K562 (cell line): Measurements from ENCODE around the gene GCA. TPM values are rescaled to one million over a fixed set of nuclear protein-coding genes. Genes with fewer than 3 reads are reported as not detected.

Source experiments
- ATAC-seq: fragments of 200-7000 bp; cut with Tn5 transposase; 3 replicates; pipeline ENCODE4 v1.9.1; 2020; ENCODE audit warnings: moderate library complexity
- BruUV-seq: library from RNA; stranded (reverse); fragments of 400-500 nt; replicated peaks from 2 replicates; lab custom pipeline; 2021; lab: Mats Ljungman, UMichigan
- CTCF ChIA-PET: fragments of 300-600 bp; formaldehyde crosslinking; extraction: SDS; loops from one replicate; lab custom pipeline; 2021; ENCODE audit warnings: low intra/inter-chr PET ratio; lab: Yijun Ruan, JAX
- POLR2A ChIA-PET: fragments of 300-600, 350-650 bp; sonication (Branson Sonifier 250); formaldehyde crosslinking; extraction: SDS; loops from one replicate; lab custom pipeline; 2021; ENCODE audit warnings: antibody characterized with exemption, inconsistent platforms; lab: Yijun Ruan, JAX
- DNase-seq, 4 experiments: peaks; one replicate each; pipeline versions ENCODE4 v3.0.0 to v3.0.0-alpha.2; 2011 to 2018; ENCODE audit warnings: low spot score in 3 of 4, mixed read lengths in 3 of 4; ENCODE audit errors: extremely low read depth in 1 of 4
- FAIRE-seq: peaks from 2 replicates; lab custom pipeline; 2011; peaks lifted over from hg19 to GRCh38; lab: Jason Lieb, UNC
- H2AFZ ChIP-seq: 2 replicates; pipeline ENCODE4 v1.6.0; 2011; ENCODE audit warnings: low read depth, low read length, control low read depth, inconsistent platforms
- H3K27ac ChIP-seq: fragments of 200-600 bp; 3 replicates; pipeline ENCODE4 v1.8.0; 2011; ENCODE audit warnings: low read depth, mild to moderate bottlenecking, control low read depth, inconsistent platforms, low read length, moderate library complexity, mixed read lengths; ENCODE audit errors: extremely low read depth
- H3K27me3 ChIP-seq, 2 experiments: fragments of 300-600 bp in 1 of 2; 2 replicates in 1 of 2; 3 replicates in 1 of 2; pipeline versions ENCODE4 v1.6.0 to v1.8.0; 2011; ENCODE audit warnings: inconsistent platforms in 2 of 2, low read length in 2 of 2, mild to moderate bottlenecking in 1 of 2, mixed read lengths in 1 of 2, moderate library complexity in 1 of 2; ENCODE audit not compliant: control insufficient read depth in 2 of 2, insufficient read depth in 2 of 2
- H3K36me3 ChIP-seq: fragments of 300-600 bp; 3 replicates; pipeline ENCODE4 v1.8.0; 2011; ENCODE audit warnings: mild to moderate bottlenecking, low read length, inconsistent platforms; ENCODE audit not compliant: control insufficient read depth, insufficient read depth
- H3K4me1 ChIP-seq, 2 experiments: fragments of 200-600 bp in 1 of 2; replicated peaks in 1 of 2; 2 replicates in 1 of 2; 3 replicates in 1 of 2; pipeline versions ENCODE4 v1.5.1 to v1.8.0; 2011; ENCODE audit warnings: inconsistent platforms in 2 of 2, low read length in 2 of 2, mild to moderate bottlenecking in 1 of 2, mixed read lengths in 1 of 2, moderate library complexity in 1 of 2; ENCODE audit not compliant: control insufficient read depth in 2 of 2, insufficient read depth in 2 of 2
- H3K4me2 ChIP-seq: 2 replicates; pipeline ENCODE4 v1.6.1; 2011; ENCODE audit warnings: low read length, control low read depth, inconsistent platforms, mixed read lengths; ENCODE audit not compliant: insufficient read depth
- H3K4me3 ChIP-seq: fragments of 200-600 bp; sonication (generic), shearing (Covaris generic); 2 replicates; pipeline ENCODE4 v1.5.1; 2016; ENCODE audit warnings: control low read depth, inconsistent platforms
- H3K79me2 ChIP-seq: fragments of 200-600 bp; 3 replicates; pipeline ENCODE4 v1.8.0; 2011; ENCODE audit warnings: low read length, inconsistent platforms; ENCODE audit not compliant: control insufficient read depth, insufficient read depth
- H3K9ac ChIP-seq, 2 experiments: 2 replicates each; pipeline versions ENCODE4 v1.6.0 to v1.6.1; 2011; ENCODE audit warnings: low read depth in 2 of 2, low read length in 2 of 2, control low read depth in 1 of 2, inconsistent platforms in 1 of 2, mild to moderate bottlenecking in 1 of 2, mixed read lengths in 1 of 2; ENCODE audit not compliant: insufficient read depth in 1 of 2
- H3K9me1 ChIP-seq: one replicate; pipeline ENCODE4 v1.6.0; 2011; ENCODE audit warnings: inconsistent platforms, mild to moderate bottlenecking, low read length, moderate library complexity; ENCODE audit not compliant: control insufficient read depth, insufficient read depth
- H3K9me3 ChIP-seq: replicated peaks from 2 replicates; pipeline ENCODE4 v1.5.1; 2011; ENCODE audit warnings: low read depth, low read length, inconsistent platforms; ENCODE audit not compliant: control insufficient read depth, insufficient read depth
- H4K20me1 ChIP-seq: replicated peaks from 2 replicates; pipeline ENCODE4 v1.6.1; 2011; ENCODE audit warnings: low read length, inconsistent platforms, mixed read lengths; ENCODE audit not compliant: control insufficient read depth, insufficient read depth
- MEF2D ChIP-seq: conservative IDR thresholded peaks from 2 replicates; pipeline ENCODE4 v1.6.1; 2016; ENCODE audit warnings: low read depth, missing genetic modification characterization, missing compliant biosample characterization
- SMC3 ChIP-seq: conservative IDR thresholded peaks from 2 replicates; pipeline ENCODE4 v1.6.1; 2011; ENCODE audit warnings: low read depth, low read length, improper control_type of control experiment; ENCODE audit not compliant: insufficient read depth
- ZC3H11A ChIP-seq: IDR thresholded peaks from 2 replicates; pipeline ENCODE4 v1.6.1; 2012; ENCODE audit warnings: low read depth, low read length, improper control_type of control experiment
- ZFP36 ChIP-seq: fragments of 150-350 bp; IDR thresholded peaks from 2 replicates; pipeline ENCODE4 v1.6.1; 2018; ENCODE audit warnings: low read length, low read depth; ENCODE audit not compliant: partially characterized antibody
- ZNF146 ChIP-seq: IDR thresholded peaks from one replicate; pipeline ENCODE4 v1.6.1; 2018; ENCODE audit warnings: missing compliant biosample characterization; ENCODE audit not compliant: unreplicated experiment
- in situ Hi-C: fragments of 300-500 bp; cut with MboI; formaldehyde crosslinking; loops from 4 replicates; pipeline ENCODE4 v1.15.0; 2018; ENCODE audit warnings: inconsistent platforms, mixed read lengths
- intact Hi-C: fragments of 100-400 bp; cut with micrococcal nuclease; formaldehyde crosslinking; loops from 2 replicates; pipeline ENCODE4 v1.14.2; 2022
- polyA plus RNA-seq, 8 experiments: library from polyadenylated mRNA; depleted of rRNA in 4 of 8; stranded (reverse) in 5 of 8; unstranded in 3 of 8; fragments of >200 nt; fragmentation: Nextera tagmentation in 2 of 8; fragmentation: Illumina TruSeq in 1 of 8; extraction: Ambion mirVana in 2 of 8; extraction: Trizol in 1 of 8; gene quantifications; 2 replicates each; pipeline versions ENCODE4 v1.2.1 to v1.2.3, GENCODE V29; 2011 to 2014; ENCODE audit warnings: inconsistent platforms in 1 of 8, missing spikeins in 1 of 8
- total RNA-seq, 7 experiments: library from RNA; depleted of rRNA in 6 of 7; stranded (reverse); fragments of >200 nt in 6 of 7; fragmentation: Illumina TruSeq in 2 of 7; extraction: Trizol in 2 of 7; gene quantifications; 2 replicates each; pipeline versions ENCODE4 v1.2.1 to v1.2.3, GENCODE V29; 2011 to 2021; ENCODE audit warnings: low replicate concordance in 1 of 7
- TF ChIP-seq, protein P1 (sequence below): fragments of 200-400 bp; formaldehyde crosslinking; IDR thresholded peaks from 2 replicates; pipeline ENCODE4 v1.6.1; 2017; ENCODE audit warnings: mild to moderate bottlenecking, low read depth, low read length, moderate library complexity
- TF ChIP-seq, protein P2 (sequence below): fragments of 450-650 bp; IDR thresholded peaks from 2 replicates; pipeline ENCODE4 v1.6.1; 2017; ENCODE audit warnings: antibody characterized with exemption, mild to moderate bottlenecking
- TF ChIP-seq, protein P3 (sequence below), 2 experiments: IDR thresholded peaks in 1 of 2; conservative IDR thresholded peaks in 1 of 2; 2 replicates each; pipeline ENCODE4 v1.6.1; 2016; ENCODE audit warnings: low read depth in 2 of 2, mild to moderate bottlenecking in 1 of 2, missing compliant biosample characterization in 1 of 2, missing genetic modification characterization in 1 of 2, moderate library complexity in 1 of 2
- TF ChIP-seq, protein P4 (sequence below): fragments of 450-650 bp; conservative IDR thresholded peaks from 2 replicates; pipeline ENCODE4 v1.6.1; 2016; ENCODE audit warnings: missing genetic modification characterization, low read depth, mild to moderate bottlenecking, control low read depth, missing compliant biosample characterization

GCA gene
- total and polyA plus RNA-seq, 9 of the 15 experiments (the other 6 are each of a cell fraction or from before 2014, with no cell fraction given): 0.24 to 0.79 (median 0.41) TPM; not detected in 1

DNA sequence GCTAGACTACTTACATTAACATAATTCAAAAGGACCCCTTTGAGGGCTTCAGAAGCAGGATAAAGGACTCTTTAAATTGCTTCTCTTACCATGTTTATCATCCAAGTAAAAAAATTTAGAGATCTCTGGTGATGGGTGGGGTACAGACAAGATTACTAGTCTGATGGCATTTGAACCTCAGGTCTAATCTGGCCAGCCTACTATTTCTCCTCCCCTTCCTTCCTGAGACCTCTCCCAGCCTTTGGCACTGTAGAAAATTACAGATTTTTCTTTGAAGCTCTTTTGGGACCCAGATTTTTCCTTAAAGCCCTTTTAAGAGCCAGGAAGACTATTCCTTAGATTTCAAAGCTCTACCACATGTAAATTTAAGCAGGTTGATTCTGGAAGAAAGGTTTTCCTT, 28.9 kb downstream of the GCA start:
- FAIRE-seq: no peak
- ChIA-PET POLR2A (no interaction called here), CTCF (no interaction called here)
- Histone ChIP-seq H3K9me1 (no peaks in the 10 kb centered on the region), H3K27ac (no peak overlapping the region), H3K9me3 (no peaks in the 10 kb centered on the region; the same call in 1 of the 2 replicates), H3K4me2 (no peak overlapping the region), H3K36me3 (no peaks in the 10 kb centered on the region), H3K79me2 (no peaks in the 10 kb centered on the region), H3K4me3 (no peak overlapping the region), H3K4me1 (no peaks in the 10 kb centered on the region), H3K27me3 (no peaks in the 10 kb centered on the region), H3K9ac (no peak overlapping the region), H4K20me1 (no peaks in the 10 kb centered on the region), H2AFZ (no peak overlapping the region)
- in situ Hi-C loops: no loop called here
- BruUV-seq: no TSS peak
- intact Hi-C loops: no loop called here
- ATAC-seq: no peak
- no peak for DNase-seq
- no peak for TF ChIP-seq ZNF146 (CRISPR knock-in tag)
- TF ChIP-seq, protein P1, sequence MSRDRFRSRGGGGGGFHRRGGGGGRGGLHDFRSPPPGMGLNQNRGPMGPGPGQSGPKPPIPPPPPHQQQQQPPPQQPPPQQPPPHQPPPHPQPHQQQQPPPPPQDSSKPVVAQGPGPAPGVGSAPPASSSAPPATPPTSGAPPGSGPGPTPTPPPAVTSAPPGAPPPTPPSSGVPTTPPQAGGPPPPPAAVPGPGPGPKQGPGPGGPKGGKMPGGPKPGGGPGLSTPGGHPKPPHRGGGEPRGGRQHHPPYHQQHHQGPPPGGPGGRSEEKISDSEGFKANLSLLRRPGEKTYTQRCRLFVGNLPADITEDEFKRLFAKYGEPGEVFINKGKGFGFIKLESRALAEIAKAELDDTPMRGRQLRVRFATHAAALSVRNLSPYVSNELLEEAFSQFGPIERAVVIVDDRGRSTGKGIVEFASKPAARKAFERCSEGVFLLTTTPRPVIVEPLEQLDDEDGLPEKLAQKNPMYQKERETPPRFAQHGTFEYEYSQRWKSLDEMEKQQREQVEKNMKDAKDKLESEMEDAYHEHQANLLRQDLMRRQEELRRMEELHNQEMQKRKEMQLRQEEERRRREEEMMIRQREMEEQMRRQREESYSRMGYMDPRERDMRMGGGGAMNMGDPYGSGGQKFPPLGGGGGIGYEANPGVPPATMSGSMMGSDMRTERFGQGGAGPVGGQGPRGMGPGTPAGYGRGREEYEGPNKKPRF: no peak
- no peak for TF ChIP-seq SMC3
- TF ChIP-seq ZC3H11A: no peak
- TF ChIP-seq MEF2D (tag): no peak
- TF ChIP-seq, protein P2, sequence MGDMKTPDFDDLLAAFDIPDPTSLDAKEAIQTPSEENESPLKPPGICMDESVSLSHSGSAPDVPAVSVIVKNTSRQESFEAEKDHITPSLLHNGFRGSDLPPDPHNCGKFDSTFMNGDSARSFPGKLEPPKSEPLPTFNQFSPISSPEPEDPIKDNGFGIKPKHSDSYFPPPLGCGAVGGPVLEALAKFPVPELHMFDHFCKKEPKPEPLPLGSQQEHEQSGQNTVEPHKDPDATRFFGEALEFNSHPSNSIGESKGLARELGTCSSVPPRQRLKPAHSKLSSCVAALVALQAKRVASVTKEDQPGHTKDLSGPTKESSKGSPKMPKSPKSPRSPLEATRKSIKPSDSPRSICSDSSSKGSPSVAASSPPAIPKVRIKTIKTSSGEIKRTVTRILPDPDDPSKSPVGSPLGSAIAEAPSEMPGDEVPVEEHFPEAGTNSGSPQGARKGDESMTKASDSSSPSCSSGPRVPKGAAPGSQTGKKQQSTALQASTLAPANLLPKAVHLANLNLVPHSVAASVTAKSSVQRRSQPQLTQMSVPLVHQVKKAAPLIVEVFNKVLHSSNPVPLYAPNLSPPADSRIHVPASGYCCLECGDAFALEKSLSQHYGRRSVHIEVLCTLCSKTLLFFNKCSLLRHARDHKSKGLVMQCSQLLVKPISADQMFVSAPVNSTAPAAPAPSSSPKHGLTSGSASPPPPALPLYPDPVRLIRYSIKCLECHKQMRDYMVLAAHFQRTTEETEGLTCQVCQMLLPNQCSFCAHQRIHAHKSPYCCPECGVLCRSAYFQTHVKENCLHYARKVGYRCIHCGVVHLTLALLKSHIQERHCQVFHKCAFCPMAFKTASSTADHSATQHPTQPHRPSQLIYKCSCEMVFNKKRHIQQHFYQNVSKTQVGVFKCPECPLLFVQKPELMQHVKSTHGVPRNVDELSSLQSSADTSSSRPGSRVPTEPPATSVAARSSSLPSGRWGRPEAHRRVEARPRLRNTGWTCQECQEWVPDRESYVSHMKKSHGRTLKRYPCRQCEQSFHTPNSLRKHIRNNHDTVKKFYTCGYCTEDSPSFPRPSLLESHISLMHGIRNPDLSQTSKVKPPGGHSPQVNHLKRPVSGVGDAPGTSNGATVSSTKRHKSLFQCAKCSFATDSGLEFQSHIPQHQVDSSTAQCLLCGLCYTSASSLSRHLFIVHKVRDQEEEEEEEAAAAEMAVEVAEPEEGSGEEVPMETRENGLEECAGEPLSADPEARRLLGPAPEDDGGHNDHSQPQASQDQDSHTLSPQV: no peak
- TF ChIP-seq, protein P3, sequence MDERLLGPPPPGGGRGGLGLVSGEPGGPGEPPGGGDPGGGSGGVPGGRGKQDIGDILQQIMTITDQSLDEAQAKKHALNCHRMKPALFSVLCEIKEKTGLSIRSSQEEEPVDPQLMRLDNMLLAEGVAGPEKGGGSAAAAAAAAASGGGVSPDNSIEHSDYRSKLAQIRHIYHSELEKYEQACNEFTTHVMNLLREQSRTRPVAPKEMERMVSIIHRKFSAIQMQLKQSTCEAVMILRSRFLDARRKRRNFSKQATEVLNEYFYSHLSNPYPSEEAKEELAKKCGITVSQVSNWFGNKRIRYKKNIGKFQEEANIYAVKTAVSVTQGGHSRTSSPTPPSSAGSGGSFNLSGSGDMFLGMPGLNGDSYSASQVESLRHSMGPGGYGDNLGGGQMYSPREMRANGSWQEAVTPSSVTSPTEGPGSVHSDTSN (CRISPR knock-in tag; IDR thresholded peaks at IDR 0.05; ENCODE audit: low read depth): no peak
- TF ChIP-seq, protein P3 (tag; conservative IDR thresholded peaks at IDR 0.05; ENCODE audit: low read depth): no peak
- TF ChIP-seq ZFP36: no peak
- TF ChIP-seq, protein P4, sequence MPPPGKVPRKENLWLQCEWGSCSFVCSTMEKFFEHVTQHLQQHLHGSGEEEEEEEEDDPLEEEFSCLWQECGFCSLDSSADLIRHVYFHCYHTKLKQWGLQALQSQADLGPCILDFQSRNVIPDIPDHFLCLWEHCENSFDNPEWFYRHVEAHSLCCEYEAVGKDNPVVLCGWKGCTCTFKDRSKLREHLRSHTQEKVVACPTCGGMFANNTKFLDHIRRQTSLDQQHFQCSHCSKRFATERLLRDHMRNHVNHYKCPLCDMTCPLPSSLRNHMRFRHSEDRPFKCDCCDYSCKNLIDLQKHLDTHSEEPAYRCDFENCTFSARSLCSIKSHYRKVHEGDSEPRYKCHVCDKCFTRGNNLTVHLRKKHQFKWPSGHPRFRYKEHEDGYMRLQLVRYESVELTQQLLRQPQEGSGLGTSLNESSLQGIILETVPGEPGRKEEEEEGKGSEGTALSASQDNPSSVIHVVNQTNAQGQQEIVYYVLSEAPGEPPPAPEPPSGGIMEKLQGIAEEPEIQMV: no peak
